HG03095 (cell line): ENCODE data around the gene PRELID2.
"Not testable (repeated sequence)": the region's sequence is repeated elsewhere in the genome, so short reads cannot be mapped to it uniquely, and the experiment has no call there.

ENCODE experiments used
- ATAC-seq: cut with Tn5 transposase; IDR thresholded peaks from one replicate; pipeline ENCODE4 v1.9.1; 2021; ENCODE audit warnings: moderate library complexity; ENCODE audit not compliant: unreplicated experiment

The PRELID2 gene

DNA sequence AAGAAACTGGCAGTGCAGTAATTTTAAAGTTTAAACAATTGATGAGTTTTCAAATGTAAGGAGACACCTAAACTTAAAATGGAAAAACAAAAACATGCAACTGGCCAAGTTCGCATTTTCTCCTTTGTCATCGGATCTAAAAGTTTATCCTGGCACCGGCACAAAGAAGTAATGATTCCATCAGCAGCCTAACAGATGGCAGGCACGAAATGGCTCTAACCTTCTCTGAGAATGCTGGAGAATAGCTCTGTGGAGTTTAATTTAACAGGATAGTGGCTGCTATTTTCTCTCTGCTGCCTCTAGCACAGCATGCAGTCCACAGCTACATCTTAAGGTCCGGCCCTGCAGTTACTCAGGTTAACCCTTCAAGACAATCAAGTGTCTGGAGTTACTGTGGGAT, 82.2 kb downstream of the PRELID2 start:
- ATAC-seq, result no peak

- ATAC-seq, result no peak
Observed at GRCh38 chr5:145752534-145752933, 82.6 kb downstream of the PRELID2 start.

- no peak for ATAC-seq
Observed at GRCh38 chr5:145750199-145750598, 84.9 kb downstream of the PRELID2 start.

DNA sequence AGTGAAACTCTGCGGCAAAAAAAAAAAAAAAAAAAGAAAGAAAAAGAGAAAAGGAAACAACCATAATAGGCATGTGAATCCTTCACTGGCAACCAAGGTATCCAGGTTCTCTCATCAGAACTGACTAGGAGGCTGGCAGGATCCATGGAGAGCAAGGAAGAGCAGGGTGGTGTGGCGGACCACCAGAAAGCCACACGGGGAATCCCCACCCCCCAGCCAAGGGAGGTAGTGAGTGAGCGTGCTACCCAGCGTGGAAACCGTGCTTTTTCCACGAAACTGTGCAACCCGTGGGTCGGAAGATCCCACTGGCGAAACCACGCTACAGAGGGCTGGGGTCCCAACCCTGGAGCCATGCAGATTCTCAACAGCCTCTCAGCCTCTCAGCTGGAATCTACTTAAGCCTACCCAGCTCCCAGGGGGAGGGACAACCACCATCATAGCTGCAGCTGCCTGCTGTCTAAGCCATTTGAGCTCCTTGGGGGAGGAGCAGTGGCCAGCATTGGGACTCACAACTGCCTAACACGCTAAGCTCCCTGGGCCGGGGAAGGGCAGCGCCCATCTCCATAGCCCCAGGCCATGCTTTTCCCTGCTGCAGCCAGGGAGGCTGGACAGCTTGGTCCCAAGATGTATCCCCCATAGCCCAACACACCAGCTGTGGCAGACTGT, 91.6 kb downstream of the PRELID2 start:
- ATAC-seq, result no peak

- no peak for ATAC-seq
Observed at GRCh38 chr5:145739843-145740242, 95.3 kb downstream of the PRELID2 start.

DNA sequence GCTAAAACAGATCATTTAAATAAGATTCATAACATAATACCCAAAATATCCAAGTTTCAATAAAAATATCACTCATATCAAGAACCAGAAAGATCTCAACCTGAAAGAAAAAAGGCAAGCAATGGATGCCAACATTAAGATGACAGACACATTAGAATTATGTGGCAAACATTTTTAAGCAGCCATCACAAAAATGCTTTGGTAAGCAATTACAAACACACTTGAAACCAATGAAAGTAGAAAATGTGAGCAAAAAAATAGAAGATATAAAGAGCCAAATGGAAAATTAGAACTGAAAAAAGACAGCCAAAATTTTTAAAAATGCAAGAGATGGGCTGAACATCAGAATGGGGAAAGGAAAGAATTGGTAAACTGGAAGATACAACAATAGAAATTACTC, 96.9 kb downstream of the PRELID2 start:
- ATAC-seq, result no peak

DNA sequence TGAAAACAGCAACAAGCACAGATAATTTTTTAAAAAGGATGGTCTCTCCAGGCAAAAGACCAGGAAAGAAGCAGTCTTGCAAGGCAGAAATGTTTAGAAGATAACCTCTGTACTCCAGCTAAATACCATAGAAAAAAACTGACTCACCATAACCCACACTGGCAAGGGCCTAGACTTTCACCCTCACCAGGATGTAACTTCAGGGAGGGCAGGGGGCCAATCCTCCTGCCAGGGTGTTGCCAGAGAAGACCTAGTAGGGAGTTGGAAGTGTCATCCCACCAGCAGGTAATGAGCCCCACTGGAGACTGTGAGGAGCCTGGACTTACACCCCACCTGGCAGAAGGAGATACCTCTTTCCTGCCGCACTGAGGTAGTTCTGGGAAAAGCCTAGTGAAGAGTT, 97.6 kb downstream of the PRELID2 start:
- no peak for ATAC-seq

DNA sequence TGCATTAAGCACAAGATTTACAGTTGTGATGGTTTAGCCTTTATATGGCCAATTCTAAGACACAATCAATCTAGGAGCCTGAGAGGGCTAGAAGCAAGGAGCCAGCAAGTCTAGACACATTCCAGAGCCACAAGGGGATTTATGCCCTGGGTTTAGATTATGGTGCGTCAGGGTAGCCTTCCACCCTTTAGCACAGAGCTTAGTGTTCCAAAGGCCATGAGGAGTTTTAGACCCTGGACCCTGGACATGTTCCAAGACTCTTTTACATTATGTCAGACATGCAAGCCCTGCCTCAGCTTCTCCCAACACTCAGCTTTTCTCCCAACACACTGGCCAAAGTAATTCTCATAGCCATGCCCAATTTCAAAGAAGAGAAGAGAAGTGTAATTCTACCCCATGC, 105.2 kb downstream of the PRELID2 start:
- not testable (repeated sequence) for ATAC-seq

- no peak for ATAC-seq
Observed at GRCh38 chr5:145723516-145723915, 111.6 kb downstream of the PRELID2 start.

- ATAC-seq, result no peak
Observed at GRCh38 chr5:145718956-145719355, 116.2 kb downstream of the PRELID2 start.

DNA sequence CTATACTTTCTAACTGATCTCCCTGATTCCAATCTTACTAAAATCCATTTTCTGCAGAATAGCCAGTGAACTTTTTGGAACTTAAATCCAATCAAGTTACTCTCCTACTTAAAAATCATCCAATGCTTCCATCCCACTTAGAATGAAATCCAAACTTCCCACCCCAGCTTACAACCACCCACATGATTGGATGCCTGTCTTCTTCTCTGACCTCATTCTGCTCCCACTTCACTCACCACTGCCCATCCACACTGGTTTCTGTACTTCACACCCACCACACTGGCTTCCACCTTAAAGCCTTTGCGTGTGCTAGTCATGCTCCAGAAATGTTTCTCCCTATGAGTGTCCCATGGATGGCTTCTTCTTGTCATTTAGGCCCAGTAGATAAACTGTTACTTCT, 119.7 kb downstream of the PRELID2 start:
- no peak for ATAC-seq

- no peak for ATAC-seq
Observed at GRCh38 chr5:145712245-145712644, 122.9 kb downstream of the PRELID2 start.

GRCh38 chr5:145711417-145711816, 123.7 kb downstream of the PRELID2 start:
- no peak for ATAC-seq
